HEK293T (cell line): Measurements from ENCODE around the gene RAB31.

ENCODE experiments used
- ARNT ChIP-seq: fragments of 450-650 bp; IDR thresholded peaks from 2 replicates; pipeline ENCODE4 v1.6.1; 2017; ENCODE audit warnings: mild to moderate bottlenecking
- BHLHE40 ChIP-seq: fragments of 450-650 bp; IDR thresholded peaks from 2 replicates; pipeline ENCODE4 v1.6.1; 2016; ENCODE audit warnings: mild to moderate bottlenecking, moderate library complexity, borderline replicate concordance
- ELF4 ChIP-seq: fragments of 450-650 bp; IDR thresholded peaks from 2 replicates; pipeline ENCODE4 v1.6.1; 2017; ENCODE audit warnings: antibody characterized with exemption
- FOXA1 ChIP-seq: fragments of 450-650 bp; IDR thresholded peaks from 2 replicates; pipeline ENCODE4 v1.6.1; 2016; ENCODE audit warnings: mild to moderate bottlenecking
- FOXK2 ChIP-seq: fragments of 450-650 bp; IDR thresholded peaks from 2 replicates; pipeline ENCODE4 v1.6.1; 2016; ENCODE audit warnings: mild to moderate bottlenecking
- FOXM1 ChIP-seq: fragments of 450-650 bp; IDR thresholded peaks from 2 replicates; pipeline ENCODE4 v1.6.1; 2017; ENCODE audit warnings: mild to moderate bottlenecking, borderline replicate concordance
- HDGF ChIP-seq: fragments of 450-650 bp; IDR thresholded peaks from 2 replicates; pipeline ENCODE4 v1.6.1; 2017; ENCODE audit warnings: antibody characterized with exemption, borderline replicate concordance
- L3MBTL2 ChIP-seq: fragments of 450-650 bp; conservative IDR thresholded peaks from 2 replicates; pipeline ENCODE4 v1.6.1; 2016; ENCODE audit warnings: mild to moderate bottlenecking
- NFRKB ChIP-seq: fragments of 450-650 bp; IDR thresholded peaks from 2 replicates; pipeline ENCODE4 v1.6.1; 2016; ENCODE audit warnings: mild to moderate bottlenecking, moderate library complexity
- PKNOX1 ChIP-seq: fragments of 450-650 bp; IDR thresholded peaks from 2 replicates; pipeline ENCODE4 v1.6.1; 2016
- SP1 ChIP-seq: fragments of 450-650 bp; IDR thresholded peaks from 2 replicates; pipeline ENCODE4 v1.6.1; 2017
- SUZ12 ChIP-seq: fragments of 450-650 bp; IDR thresholded peaks from 2 replicates; pipeline ENCODE4 v1.6.1; 2016; ENCODE audit warnings: mild to moderate bottlenecking
- TARDBP ChIP-seq: fragments of 450-650 bp; IDR thresholded peaks from 2 replicates; pipeline ENCODE4 v1.6.1; 2016
- ZNF384 ChIP-seq: fragments of 450-650 bp; IDR thresholded peaks from 2 replicates; pipeline ENCODE4 v1.6.1; 2016

GRCh38 chr18:9886005-9886348, 177.9 kb downstream of the RAB31 start:
- no peak for TF ChIP-seq ELF4
- no peak for TF ChIP-seq SP1
- TF ChIP-seq TARDBP: no peak
- TF ChIP-seq FOXM1: no peak
- TF ChIP-seq FOXA1: no peak
- no peak for TF ChIP-seq FOXK2
- no peak for TF ChIP-seq SUZ12
- no peak for TF ChIP-seq PKNOX1
- no peak for TF ChIP-seq NFRKB
- TF ChIP-seq BHLHE40: no peak
- no peak for TF ChIP-seq ZNF384
- TF ChIP-seq L3MBTL2: no peak
- TF ChIP-seq ARNT: no peak
- no peak for TF ChIP-seq HDGF
